Activated CD8-positive, alpha-beta memory T cell treated with anti-CD3 and anti-CD28 coated beads, Interleukin-2, amount 10 ng/mL, durations not matched to agents 7 days and 5 days (primary cell): Measurements from ENCODE around the gene GRIK4. TPM values are rescaled to one million over a fixed set of nuclear protein-coding genes. Genes with fewer than 3 reads are reported as not detected.

Experiments
- ATAC-seq: fragments of 150-1000 bp; cut with Tn5 transposase; one replicate; pipeline ENCODE4 v1.10.0; 2021; ENCODE audit warnings: moderate library complexity
- CTCF ChIA-PET: fragments of 350-600 bp; sonication (Branson Sonifier 250); formaldehyde crosslinking; loops from one replicate; lab custom pipeline; 2021; ENCODE audit warnings: antibody characterized with exemption; lab: Charles Lee
- DNase-seq: peaks from one replicate; pipeline ENCODE4 v3.0.0-alpha.2; 2020
- H3K27ac Mint-ChIP-seq: one replicate; pipeline ENCODE4 v1.8.0; 2021; ENCODE audit warnings: mild to moderate bottlenecking, mixed read lengths
- H3K27me3 Mint-ChIP-seq: one replicate; pipeline ENCODE4 v1.8.0; 2021; ENCODE audit warnings: mixed read lengths
- H3K36me3 Mint-ChIP-seq: one replicate; pipeline ENCODE4 v1.8.0; 2021; ENCODE audit warnings: mild to moderate bottlenecking, mixed read lengths
- H3K4me1 Mint-ChIP-seq: one replicate; pipeline ENCODE4 v1.8.0; 2021; ENCODE audit warnings: mixed read lengths
- H3K4me3 Mint-ChIP-seq: one replicate; pipeline ENCODE4 v1.8.0; 2021; ENCODE audit warnings: mild to moderate bottlenecking, moderate library complexity, mixed read lengths
- H3K9me3 Mint-ChIP-seq: one replicate; pipeline ENCODE4 v1.8.0; 2022; ENCODE audit warnings: low read depth, mixed read lengths
- total RNA-seq, 2 experiments: library from RNA; stranded (reverse); gene quantifications; one replicate each; pipeline ENCODE4 v1.2.3, GENCODE V29; 2021

The GRIK4 gene
- total RNA-seq, 2 experiments from 2014 or later: 0.21 TPM; not detected in 1

DNA sequence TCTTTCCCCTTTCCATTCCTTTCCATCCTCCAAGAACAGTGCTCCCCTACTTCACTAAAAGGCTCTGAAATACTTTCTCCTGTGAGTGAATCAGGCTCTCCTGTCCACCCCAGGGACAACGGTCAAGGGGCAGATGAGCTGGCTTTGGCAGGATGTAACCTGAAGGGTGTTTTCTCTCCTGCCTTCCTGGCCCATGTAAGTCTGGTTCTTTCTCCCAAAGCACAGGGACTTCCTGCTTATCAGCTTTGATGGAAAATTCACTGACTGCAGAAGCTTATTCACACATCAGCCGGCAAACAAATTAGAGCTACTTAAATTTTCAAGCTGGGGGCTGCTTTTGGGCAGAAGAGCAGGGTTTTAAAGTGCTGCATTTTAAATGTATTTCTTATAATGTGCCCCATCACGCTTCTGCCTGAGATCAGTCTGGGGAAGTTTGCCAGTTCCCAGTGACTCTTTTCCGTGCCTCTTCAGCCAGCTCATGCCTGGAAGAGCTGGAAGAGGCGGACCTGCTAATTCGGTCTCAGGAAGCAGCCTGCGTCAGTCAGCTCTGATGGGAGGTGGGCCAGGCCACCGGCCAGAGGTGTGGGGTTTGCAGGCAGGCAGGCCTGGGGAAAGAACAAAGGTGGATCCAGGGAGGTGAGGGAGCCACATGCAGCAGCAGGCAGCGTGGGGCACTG lies 372.0 kb downstream of the GRIK4 start:
- CTCF ChIA-PET: no interaction called here
- H3K9me3 Mint-ChIP-seq: no peaks in the 10 kb centered on the region
- no peak for ATAC-seq
- H3K4me1 Mint-ChIP-seq: no peaks in the 10 kb centered on the region
- peaks cover 21% of the 10 kb centered on the region for H3K27me3 Mint-ChIP-seq
- no peak overlapping the region for H3K4me3 Mint-ChIP-seq
- no peak for DNase-seq
- no peak overlapping the region for H3K27ac Mint-ChIP-seq
- H3K36me3 Mint-ChIP-seq: no peaks in the 10 kb centered on the region

DNA sequence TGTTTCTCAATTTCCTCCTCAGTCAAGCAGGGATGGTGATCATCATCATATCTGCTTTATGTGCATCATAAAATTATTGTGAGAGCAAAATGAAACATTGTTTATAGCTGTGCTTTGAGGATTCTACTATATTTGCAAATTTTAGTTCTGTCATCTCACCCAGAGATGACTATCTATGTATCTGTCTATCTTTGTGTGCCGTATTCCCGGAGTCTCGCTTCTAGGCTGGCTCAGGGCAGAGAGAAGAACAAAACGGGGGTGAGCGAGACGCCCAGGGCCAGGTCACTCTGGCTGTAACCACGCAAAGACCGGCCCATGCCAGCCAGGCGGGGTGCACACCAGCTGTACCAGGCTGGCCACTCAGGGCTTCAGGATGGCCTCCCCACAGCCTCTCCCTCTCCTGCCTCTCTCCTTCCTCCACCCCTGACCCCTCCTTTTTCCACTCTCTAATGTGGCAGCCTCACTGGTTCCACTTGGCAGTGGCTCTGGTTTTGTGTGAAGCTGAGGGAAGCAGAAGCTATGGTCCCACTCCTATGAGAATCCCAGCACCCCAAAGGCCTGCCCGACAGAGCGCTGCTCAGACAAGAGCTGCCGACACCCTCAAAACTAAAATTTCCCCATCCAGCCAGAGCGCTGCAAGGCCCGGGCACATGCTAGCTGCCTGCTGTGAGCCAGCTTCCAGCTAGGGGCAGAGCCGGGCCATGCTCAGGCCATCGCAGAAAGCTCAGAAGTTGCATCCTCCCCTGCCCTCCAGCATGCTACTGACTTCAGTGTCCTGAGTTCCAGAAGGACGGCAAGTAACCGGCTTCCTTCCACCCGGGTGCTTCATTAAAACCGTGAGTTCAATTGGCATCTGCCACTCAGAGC lies 372.8 kb downstream of the GRIK4 start:
- Mint-ChIP-seq H3K9me3 (no peaks in the 10 kb centered on the region), H3K27me3 (peaks cover 21% of the 10 kb centered on the region), H3K36me3 (no peaks in the 10 kb centered on the region), H3K27ac (no peak overlapping the region), H3K4me1 (no peaks in the 10 kb centered on the region), H3K4me3 (no peak overlapping the region)
- CTCF ChIA-PET: no interaction called here
- DNase-seq (no peak), ATAC-seq (no peak)

- CTCF ChIA-PET: interaction anchor here (1.8 kb wide), 1 partner anchor 304 kb away, joined by 5 read pairs; no protein-coding TSS in a partner anchor
- no peak overlapping the region for H3K27ac Mint-ChIP-seq
- H3K4me1 Mint-ChIP-seq: no peaks in the 10 kb centered on the region
- ATAC-seq (no peak), DNase-seq (no peak)
- peaks cover 4% of the 10 kb centered on the region for H3K27me3 Mint-ChIP-seq
- H3K4me3 Mint-ChIP-seq: no peak overlapping the region
- H3K9me3 Mint-ChIP-seq: no peaks in the 10 kb centered on the region
- H3K36me3 Mint-ChIP-seq: no peaks in the 10 kb centered on the region
Observed at GRCh38 chr11:120890609-120891320, 379.2 kb downstream of the GRIK4 start.

- H3K27ac Mint-ChIP-seq: no peak overlapping the region
- H3K9me3 Mint-ChIP-seq: no peaks in the 10 kb centered on the region
- CTCF ChIA-PET: no interaction called here
- H3K4me3 Mint-ChIP-seq: no peak overlapping the region
- H3K4me1 Mint-ChIP-seq: no peaks in the 10 kb centered on the region
- no peaks in the 10 kb centered on the region for H3K27me3 Mint-ChIP-seq
- DNase-seq (no peak), ATAC-seq (no peak)
- H3K36me3 Mint-ChIP-seq: no peaks in the 10 kb centered on the region
Observed at GRCh38 chr11:120893440-120894201, 382.1 kb downstream of the GRIK4 start.

- no peak for DNase-seq
- CTCF ChIA-PET: no interaction called here
- no peak for ATAC-seq
- Mint-ChIP-seq H3K4me3 (no peak overlapping the region), H3K27me3 (no peaks in the 10 kb centered on the region), H3K4me1 (no peaks in the 10 kb centered on the region), H3K36me3 (no peaks in the 10 kb centered on the region), H3K9me3 (no peaks in the 10 kb centered on the region), H3K27ac (no peak overlapping the region)
Observed at GRCh38 chr11:120894202-120894985, 382.8 kb downstream of the GRIK4 start.

DNA sequence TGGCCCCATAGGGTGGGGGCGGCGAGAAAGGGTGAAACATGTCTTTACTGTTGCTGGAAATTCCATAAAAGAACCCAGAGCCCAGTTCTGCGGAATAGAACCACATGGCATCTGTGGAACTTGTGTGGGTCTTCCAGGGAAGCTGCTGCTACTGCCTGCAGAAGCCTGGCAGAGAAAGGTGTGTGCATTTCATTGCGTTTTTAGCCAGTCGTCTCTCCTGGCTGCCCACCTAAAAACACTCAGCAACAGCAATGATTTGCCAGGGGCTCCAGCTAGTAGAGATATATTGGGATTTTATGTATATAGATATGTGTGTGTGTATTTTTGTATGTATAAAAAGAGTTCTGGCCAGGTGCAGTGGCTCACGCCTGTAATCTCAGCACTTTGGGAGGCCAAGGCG lies 385.1 kb downstream of the GRIK4 start:
- Mint-ChIP-seq H3K27ac (no peak overlapping the region), H3K9me3 (no peaks in the 10 kb centered on the region), H3K4me3 (no peak overlapping the region), H3K36me3 (no peaks in the 10 kb centered on the region), H3K27me3 (peaks cover 10% of the 10 kb centered on the region), H3K4me1 (no peaks in the 10 kb centered on the region)
- CTCF ChIA-PET: no interaction called here
- ATAC-seq: no peak
- DNase-seq: no peak

DNA sequence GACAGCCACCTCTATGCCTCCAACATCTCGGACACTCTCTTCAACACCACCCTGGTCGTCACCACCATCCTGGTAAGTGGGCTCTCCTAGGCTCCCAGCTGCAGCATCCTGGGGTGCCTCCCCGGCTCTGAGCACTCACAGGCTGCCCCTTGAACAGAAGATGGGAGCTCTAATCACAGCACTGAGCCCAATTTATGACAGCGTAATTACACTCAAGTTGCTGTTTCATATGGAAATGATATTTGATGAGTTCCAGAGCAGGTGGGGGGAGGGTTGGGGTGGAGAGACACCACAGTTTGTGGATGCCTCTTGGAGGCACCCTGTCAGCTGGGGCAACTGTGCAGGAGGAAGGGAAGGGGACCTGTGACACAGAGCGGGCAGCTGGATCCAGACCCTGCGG lies 387.0 kb downstream of the GRIK4 start:
- ATAC-seq: no peak
- H3K4me3 Mint-ChIP-seq: no peak overlapping the region
- peaks cover 10% of the 10 kb centered on the region for H3K27me3 Mint-ChIP-seq
- CTCF ChIA-PET: interaction anchor here (0.7 kb wide), 1 partner anchor 41 kb away, joined by 5 read pairs; no protein-coding TSS in a partner anchor
- no peak for DNase-seq
- no peaks in the 10 kb centered on the region for H3K9me3 Mint-ChIP-seq
- no peaks in the 10 kb centered on the region for H3K36me3 Mint-ChIP-seq
- H3K4me1 Mint-ChIP-seq: no peaks in the 10 kb centered on the region
- H3K27ac Mint-ChIP-seq: no peak overlapping the region

- no peak overlapping the region for H3K27ac Mint-ChIP-seq
- H3K4me1 Mint-ChIP-seq: no peaks in the 10 kb centered on the region
- CTCF ChIA-PET: no interaction called here
- no peak for ATAC-seq
- no peaks in the 10 kb centered on the region for H3K9me3 Mint-ChIP-seq
- peaks cover 10% of the 10 kb centered on the region for H3K27me3 Mint-ChIP-seq
- DNase-seq: no peak
- H3K36me3 Mint-ChIP-seq: no peaks in the 10 kb centered on the region
- H3K4me3 Mint-ChIP-seq: no peak overlapping the region
Observed at GRCh38 chr11:120899720-120900119, 388.2 kb downstream of the GRIK4 start.

- Mint-ChIP-seq H3K9me3 (no peaks in the 10 kb centered on the region), H3K36me3 (no peaks in the 10 kb centered on the region), H3K27me3 (peaks cover 10% of the 10 kb centered on the region), H3K27ac (no peak overlapping the region), H3K4me3 (no peak overlapping the region), H3K4me1 (no peaks in the 10 kb centered on the region)
- CTCF ChIA-PET: no interaction called here
- DNase-seq: no peak
- ATAC-seq: no peak
Observed at GRCh38 chr11:120900643-120901042, 389.1 kb downstream of the GRIK4 start.

GRCh38 chr11:120903686-120904085 lies 392.1 kb downstream of the GRIK4 start:
- DNase-seq (no peak), ATAC-seq (no peak)
- H3K27ac Mint-ChIP-seq: no peak overlapping the region
- H3K36me3 Mint-ChIP-seq: no peaks in the 10 kb centered on the region
- H3K27me3 Mint-ChIP-seq: peaks cover 15% of the 10 kb centered on the region
- H3K4me3 Mint-ChIP-seq: no peak overlapping the region
- CTCF ChIA-PET: no interaction called here
- H3K9me3 Mint-ChIP-seq: no peaks in the 10 kb centered on the region
- no peaks in the 10 kb centered on the region for H3K4me1 Mint-ChIP-seq

DNA sequence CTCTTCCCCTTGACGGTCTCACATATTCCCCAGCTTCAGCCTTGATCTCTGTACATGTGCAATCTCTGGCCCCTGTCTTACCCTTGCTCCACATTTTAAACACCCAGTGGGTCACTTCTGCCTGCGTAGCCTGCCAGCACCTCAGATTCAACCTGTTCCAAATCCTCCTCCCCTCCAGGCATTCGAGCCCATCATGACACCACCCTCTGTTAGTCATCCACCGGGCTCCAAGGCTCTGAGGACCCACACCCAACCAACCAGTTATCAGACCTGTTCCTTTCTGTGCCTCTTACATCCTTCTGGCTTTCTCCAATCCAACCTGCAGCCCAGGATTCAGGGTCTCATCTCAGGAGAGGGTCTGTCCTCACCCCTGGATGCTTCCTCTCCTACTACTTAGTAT lies 392.6 kb downstream of the GRIK4 start:
- Mint-ChIP-seq H3K9me3 (no peaks in the 10 kb centered on the region), H3K27me3 (peaks cover 15% of the 10 kb centered on the region), H3K4me1 (no peaks in the 10 kb centered on the region), H3K27ac (no peak overlapping the region), H3K36me3 (no peaks in the 10 kb centered on the region), H3K4me3 (no peak overlapping the region)
- ATAC-seq: no peak
- CTCF ChIA-PET: no interaction called here
- DNase-seq: no peak

DNA sequence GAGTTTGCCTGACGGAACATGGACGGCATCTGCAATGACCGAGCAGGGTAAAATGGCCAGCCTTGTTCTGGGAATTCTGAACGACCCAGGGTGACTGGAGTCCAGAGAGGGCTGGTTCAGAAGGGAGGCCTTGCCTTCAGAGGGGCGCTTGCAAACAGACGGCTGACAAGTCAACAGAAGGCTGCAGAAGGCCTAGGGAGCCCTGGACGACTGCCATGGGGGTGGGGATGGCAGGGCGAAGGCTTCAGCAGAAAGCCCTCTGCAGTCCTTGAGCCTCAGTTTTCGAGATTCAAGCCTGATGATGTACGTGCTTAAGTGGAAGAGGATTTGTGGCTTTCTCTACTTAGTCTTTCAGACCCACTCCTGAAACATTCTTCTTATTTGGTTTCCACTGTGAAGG lies 395.2 kb downstream of the GRIK4 start:
- Mint-ChIP-seq H3K27me3 (peaks cover 5% of the 10 kb centered on the region), H3K27ac (no peak overlapping the region), H3K4me1 (no peaks in the 10 kb centered on the region), H3K4me3 (no peak overlapping the region), H3K9me3 (no peaks in the 10 kb centered on the region), H3K36me3 (no peaks in the 10 kb centered on the region)
- ATAC-seq (no peak), DNase-seq (no peak)
- CTCF ChIA-PET: no interaction called here
